Astrocyte of the spinal cord (primary cell): ENCODE results near the gene CD180.

Experiments
- DNase-seq: peaks from one replicate; pipeline ENCODE4 v3.0.0; 2011; ENCODE audit warnings: low read depth, low spot score
- H3K4me3 ChIP-seq: 2 replicates; pipeline ENCODE4 v1.5.1; 2011; ENCODE audit warnings: low read depth, mild to moderate bottlenecking, low read length, moderate library complexity
- in situ Hi-C: cut with HindIII; loops from 2 replicates; pipeline ENCODE4 v1.10.0; 2017; ENCODE audit warnings: low sequenced_read_pairs
- TF ChIP-seq, protein P1 (sequence below): IDR thresholded peaks from 2 replicates; pipeline ENCODE4 v1.5.1; 2012; ENCODE audit warnings: low read depth, mild to moderate bottlenecking, low read length, inconsistent platforms

The CD180 gene

DNA sequence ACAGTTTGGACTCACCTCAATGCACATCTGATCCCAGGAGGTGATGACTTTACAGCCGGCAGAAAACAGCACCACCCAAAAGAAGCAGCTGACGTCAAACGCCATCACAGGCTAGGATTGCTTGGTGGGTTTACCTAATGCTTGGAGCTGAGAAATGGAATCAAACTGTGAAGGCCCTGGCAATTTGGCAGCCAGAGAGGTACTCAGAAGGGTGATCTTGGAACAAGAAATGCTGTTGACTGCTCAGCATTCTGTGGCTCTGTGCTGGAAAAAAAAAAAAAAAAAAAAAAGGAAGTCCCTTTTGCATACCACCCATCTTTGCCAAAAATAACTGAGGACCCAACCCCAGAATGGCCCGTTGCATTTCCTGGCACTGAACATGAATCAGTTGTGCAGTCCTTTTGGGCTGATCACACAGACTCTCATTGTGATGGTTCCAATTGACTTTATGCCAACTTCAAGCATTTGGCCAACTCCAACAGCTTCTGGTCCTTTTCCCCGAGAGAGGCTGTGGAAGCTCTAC lies at the start of gene CD180:
TSS of gene CD180 (minus strand) at position 263 of the 523 bp plus-strand sequence. CDS start at position 105, 158 bp downstream.
- H3K4me3 ChIP-seq, result no peak within 1 kb of the TSS
- no peak for DNase-seq
- in situ Hi-C loops, result no loop called here
- TF ChIP-seq, protein P1, sequence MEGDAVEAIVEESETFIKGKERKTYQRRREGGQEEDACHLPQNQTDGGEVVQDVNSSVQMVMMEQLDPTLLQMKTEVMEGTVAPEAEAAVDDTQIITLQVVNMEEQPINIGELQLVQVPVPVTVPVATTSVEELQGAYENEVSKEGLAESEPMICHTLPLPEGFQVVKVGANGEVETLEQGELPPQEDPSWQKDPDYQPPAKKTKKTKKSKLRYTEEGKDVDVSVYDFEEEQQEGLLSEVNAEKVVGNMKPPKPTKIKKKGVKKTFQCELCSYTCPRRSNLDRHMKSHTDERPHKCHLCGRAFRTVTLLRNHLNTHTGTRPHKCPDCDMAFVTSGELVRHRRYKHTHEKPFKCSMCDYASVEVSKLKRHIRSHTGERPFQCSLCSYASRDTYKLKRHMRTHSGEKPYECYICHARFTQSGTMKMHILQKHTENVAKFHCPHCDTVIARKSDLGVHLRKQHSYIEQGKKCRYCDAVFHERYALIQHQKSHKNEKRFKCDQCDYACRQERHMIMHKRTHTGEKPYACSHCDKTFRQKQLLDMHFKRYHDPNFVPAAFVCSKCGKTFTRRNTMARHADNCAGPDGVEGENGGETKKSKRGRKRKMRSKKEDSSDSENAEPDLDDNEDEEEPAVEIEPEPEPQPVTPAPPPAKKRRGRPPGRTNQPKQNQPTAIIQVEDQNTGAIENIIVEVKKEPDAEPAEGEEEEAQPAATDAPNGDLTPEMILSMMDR, result no peak

DNA sequence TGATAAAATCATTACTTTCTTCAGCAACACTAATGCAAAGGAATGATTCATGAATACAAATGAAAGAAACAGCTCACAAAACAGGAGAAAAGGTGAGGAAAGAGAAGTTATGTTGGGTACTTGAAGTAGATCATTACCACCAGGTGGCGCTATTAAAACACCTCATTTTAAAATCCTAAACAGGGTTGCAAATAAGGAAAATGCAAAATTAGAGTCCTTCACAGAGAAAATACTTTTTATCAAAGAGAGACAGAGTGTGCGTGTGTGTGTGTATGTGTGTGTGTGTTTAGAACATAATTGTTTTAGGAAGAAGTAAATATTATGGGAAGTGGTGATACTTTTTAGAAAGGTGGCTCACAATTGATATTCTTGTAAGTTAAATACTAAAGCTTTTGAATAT lies 49.5 kb upstream of the CD180 start:
- TF ChIP-seq, protein P1, result peak; percentile 46
- no peak overlapping the region for H3K4me3 ChIP-seq
- DNase-seq, result peak; percentile 92
- in situ Hi-C loops, result no loop called here

DNA sequence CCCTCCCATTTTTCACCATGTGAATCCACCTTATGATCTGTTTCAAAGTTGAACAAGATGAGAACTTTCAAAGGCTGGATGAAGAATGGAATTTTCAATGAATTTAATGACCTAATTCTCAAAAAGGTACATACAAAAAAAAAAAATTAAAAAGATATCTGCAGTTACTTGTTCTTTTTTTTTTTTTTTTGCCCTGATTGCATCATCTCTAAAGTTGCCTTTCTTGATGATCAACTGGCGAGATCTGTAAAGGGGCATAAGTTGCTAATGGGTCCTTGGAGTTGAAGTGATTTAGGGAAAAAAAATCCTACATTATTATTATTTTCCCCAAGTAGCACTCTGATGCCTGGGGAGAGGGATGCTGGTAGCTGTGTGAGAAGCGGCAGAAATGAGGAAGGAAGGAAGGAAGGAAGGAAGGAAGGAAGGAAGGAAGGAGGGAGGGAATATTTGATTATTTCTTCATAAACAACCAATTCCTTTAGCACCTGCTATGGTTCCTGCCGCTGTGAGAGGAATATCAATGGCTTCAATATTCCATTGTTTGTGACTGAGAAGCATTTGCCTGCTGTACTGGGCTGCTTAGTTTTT lies 48.8 kb upstream of the CD180 start:
- in situ Hi-C loops, result no loop called here
- DNase-seq, result no peak
- no peak overlapping the region for H3K4me3 ChIP-seq
- TF ChIP-seq, protein P1, result no peak

DNA sequence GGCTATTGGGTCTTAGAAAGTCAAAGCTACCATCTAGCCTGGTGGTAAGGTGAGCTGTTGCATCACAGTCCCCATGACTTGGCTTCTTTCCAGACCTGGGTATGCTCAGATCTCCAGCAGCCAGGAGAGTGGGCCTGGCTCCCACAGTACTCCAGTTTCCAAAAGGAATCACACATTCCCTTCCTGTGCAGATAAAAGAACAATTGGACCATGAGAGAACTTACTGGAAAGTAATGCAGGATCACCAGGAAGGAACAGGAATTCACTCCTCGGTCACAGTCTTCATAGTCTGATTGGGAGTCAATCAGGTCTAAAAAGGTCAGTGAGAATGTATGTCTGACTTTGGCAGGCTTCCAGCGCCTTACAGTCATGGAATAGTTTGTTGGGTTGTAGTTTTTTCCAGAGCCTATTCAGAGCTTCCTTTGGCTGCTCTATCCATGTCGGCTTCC lies 47.8 kb upstream of the CD180 start:
- TF ChIP-seq, protein P1, result no peak

DNA sequence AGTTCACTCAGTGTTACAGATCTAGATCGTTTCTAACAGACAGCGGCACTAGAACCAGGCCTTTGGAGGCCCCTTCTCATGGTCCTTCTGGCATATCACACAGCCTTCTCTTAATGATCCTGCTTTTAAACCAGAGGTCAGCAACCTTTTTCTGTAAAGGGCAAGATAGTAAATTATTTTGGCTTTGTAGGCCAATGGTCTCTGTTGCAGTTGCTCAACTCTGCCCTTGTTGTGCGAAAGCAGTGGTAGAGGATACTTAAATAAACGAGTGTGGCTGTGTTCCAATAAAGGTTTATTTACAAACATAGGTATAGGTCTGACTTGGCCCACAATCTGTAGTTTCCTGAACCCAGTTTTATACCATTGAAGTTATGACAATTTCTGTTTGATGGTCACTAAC lies 47.3 kb upstream of the CD180 start:
- TF ChIP-seq, protein P1, result no peak

More for the DNA sequence above, 47.8 kb upstream of the CD180 start:
- in situ Hi-C loops, result no loop called here
- DNase-seq, result no peak
- H3K4me3 ChIP-seq, result no peak overlapping the region

DNA sequence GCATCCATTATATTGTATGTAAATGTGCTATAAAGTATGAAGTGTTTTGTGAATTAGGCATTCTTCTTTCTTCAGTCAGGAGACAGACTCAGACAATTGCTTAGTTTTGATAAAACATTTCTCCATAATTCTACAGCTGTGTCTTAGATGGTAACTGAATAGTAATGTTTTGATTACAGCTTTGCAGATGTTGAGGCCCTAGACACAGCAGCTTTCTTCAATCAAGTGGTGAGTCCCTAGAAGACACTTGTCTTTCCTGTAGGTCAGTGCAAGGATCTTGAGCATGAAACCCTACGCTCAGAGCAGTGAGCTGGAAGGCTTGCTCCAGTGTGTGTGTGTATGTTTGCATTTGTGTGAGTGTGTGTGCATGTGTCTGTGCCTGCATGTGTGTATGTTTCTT lies 46.8 kb upstream of the CD180 start:
- no peak for DNase-seq
- no peak overlapping the region for H3K4me3 ChIP-seq
- in situ Hi-C loops, result no loop called here
- TF ChIP-seq, protein P1, result no peak

More for the DNA sequence above, 47.3 kb upstream of the CD180 start:
- no peak overlapping the region for H3K4me3 ChIP-seq
- in situ Hi-C loops, result no loop called here
- no peak for DNase-seq
